IMR-90 (cell line): ENCODE data around the gene FHAD1. TPM values are rescaled to one million over a fixed set of nuclear protein-coding genes. Genes with fewer than 3 reads are reported as not detected.

ENCODE experiments used
- ATAC-seq: fragments of 200-7000 bp; cut with Tn5 transposase; 2 replicates; pipeline ENCODE4 v1.9.1; 2020; ENCODE audit warnings: low read depth, mild to moderate bottlenecking, moderate library complexity
- BruUV-seq: library from RNA; stranded (reverse); fragments of 400-500 nt; replicated peaks from 2 replicates; lab custom pipeline; 2021; lab: Mats Ljungman, UMichigan
- CTCF ChIA-PET: fragments of 300-600 bp; formaldehyde crosslinking; extraction: SDS; loops from one replicate; lab custom pipeline; 2021; ENCODE audit warnings: antibody characterized with exemption; lab: Yijun Ruan, JAX
- POLR2A ChIA-PET: fragments of 300-600 bp; sonication (Branson Sonifier 250); formaldehyde crosslinking; loops from one replicate; lab custom pipeline; 2022; ENCODE audit warnings: antibody characterized with exemption; ENCODE audit not compliant: unreplicated experiment; lab: Charles Lee
- DNase-seq: peaks from one replicate; pipeline ENCODE4 v3.0.0; 2013
- H2AFZ ChIP-seq: replicated peaks from 2 replicates; pipeline ENCODE3; 2013; ENCODE audit warnings: low read length, mild to moderate bottlenecking; ENCODE audit not compliant: poor library complexity
- H2AK5ac ChIP-seq: 2 replicates; pipeline ENCODE4 v1.6.1; 2013; ENCODE audit warnings: low read depth, low read length, inconsistent platforms
- H2AK9ac ChIP-seq: replicated peaks from 2 replicates; pipeline ENCODE3; 2013; ENCODE audit warnings: mild to moderate bottlenecking, low read depth, low read length, moderate library complexity; ENCODE audit not compliant: poor library complexity
- H2BK120ac ChIP-seq: 2 replicates; pipeline ENCODE4 v1.6.1; 2013; ENCODE audit warnings: low read depth, low read length, inconsistent platforms
- H2BK15ac ChIP-seq: 3 replicates; pipeline ENCODE4 v1.6.1; 2013; ENCODE audit warnings: low read depth, low read length, inconsistent platforms
- H2BK20ac ChIP-seq: 2 replicates; pipeline ENCODE4 v1.6.1; 2013; ENCODE audit warnings: low read depth, mild to moderate bottlenecking, inconsistent platforms, low read length, moderate library complexity
- H2BK5ac ChIP-seq: 2 replicates; pipeline ENCODE4 v1.6.1; 2013; ENCODE audit warnings: mild to moderate bottlenecking, low read depth, low read length, inconsistent platforms; ENCODE audit not compliant: poor library complexity, severe bottlenecking
- H3K14ac ChIP-seq: replicated peaks from 2 replicates; pipeline ENCODE4 v1.6.1; 2013; ENCODE audit warnings: low read depth, low read length, inconsistent platforms
- H3K18ac ChIP-seq: 2 replicates; pipeline ENCODE4 v1.6.1; 2013; ENCODE audit warnings: low read depth, low read length, control low read depth
- H3K23ac ChIP-seq: 2 replicates; pipeline ENCODE4 v1.6.1; 2013; ENCODE audit warnings: low read depth, low read length, inconsistent platforms
- H3K27ac ChIP-seq: 2 replicates; pipeline ENCODE4 v1.5.1; 2013; ENCODE audit warnings: mild to moderate bottlenecking, control low read depth, low read length; ENCODE audit not compliant: insufficient read depth
- H3K27me3 ChIP-seq: 2 replicates; pipeline ENCODE4 v1.6.1; 2013; ENCODE audit warnings: low read length; ENCODE audit not compliant: control insufficient read depth, insufficient read depth
- H3K36me3 ChIP-seq: 2 replicates; pipeline ENCODE4 v1.6.1; 2013; ENCODE audit warnings: low read length, mixed read lengths; ENCODE audit not compliant: control insufficient read depth, insufficient read depth
- H3K4ac ChIP-seq: 2 replicates; pipeline ENCODE4 v1.6.1; 2013; ENCODE audit warnings: low read depth, low read length, inconsistent platforms
- H3K4me1 ChIP-seq: 2 replicates; pipeline ENCODE4 v1.6.1; 2013; ENCODE audit warnings: low read length, mixed read lengths; ENCODE audit not compliant: control insufficient read depth, insufficient read depth
- H3K4me2 ChIP-seq: 2 replicates; pipeline ENCODE4 v1.6.1; 2013; ENCODE audit warnings: low read depth, mild to moderate bottlenecking, control low read depth, low read length, moderate library complexity
- H3K4me3 ChIP-seq: 2 replicates; pipeline ENCODE4 v1.5.1; 2013; ENCODE audit warnings: low read depth, mild to moderate bottlenecking, control low read depth, low read length, moderate library complexity; ENCODE audit not compliant: insufficient read depth
- H3K56ac ChIP-seq: 2 replicates; pipeline ENCODE4 v1.6.1; 2013; ENCODE audit warnings: low read length, inconsistent platforms; ENCODE audit not compliant: insufficient read depth; ENCODE audit errors: extremely low read depth
- H3K79me1 ChIP-seq, 2 experiments: 2 replicates each; pipeline ENCODE4 v1.6.1; 2013; ENCODE audit warnings: low read length in 2 of 2, inconsistent platforms in 1 of 2, low read depth in 1 of 2
- H3K9ac ChIP-seq: 2 replicates; pipeline ENCODE4 v1.6.1; 2013; ENCODE audit warnings: low read depth, low read length, control low read depth
- H3K9me1 ChIP-seq: 2 replicates; pipeline ENCODE4 v1.6.1; 2013; ENCODE audit warnings: low read length, inconsistent platforms; ENCODE audit not compliant: insufficient read depth
- H3K9me3 ChIP-seq: 2 replicates; pipeline ENCODE4 v1.6.1; 2013; ENCODE audit warnings: low read length; ENCODE audit not compliant: control insufficient read depth, insufficient read depth
- H4K20me1 ChIP-seq: 2 replicates; pipeline ENCODE4 v1.6.1; 2013; ENCODE audit warnings: low read length, inconsistent platforms; ENCODE audit not compliant: insufficient read depth
- H4K5ac ChIP-seq: 2 replicates; pipeline ENCODE4 v1.6.1; 2013; ENCODE audit warnings: mild to moderate bottlenecking, low read depth, low read length, control low read depth
- H4K8ac ChIP-seq, 2 experiments: 2 replicates each; pipeline ENCODE4 v1.6.1; 2013; ENCODE audit warnings: low read depth in 2 of 2, low read length in 2 of 2, control low read depth in 1 of 2, inconsistent platforms in 1 of 2
- H4K91ac ChIP-seq: 2 replicates; pipeline ENCODE4 v1.6.1; 2013; ENCODE audit warnings: low read depth, low read length, inconsistent platforms; ENCODE audit not compliant: insufficient read depth
- BHLHE40 ChIP-seq: fragments of 150-350 bp; IDR thresholded peaks from 2 replicates; pipeline ENCODE4 v1.6.1; 2016; ENCODE audit warnings: mild to moderate bottlenecking, low read depth, low read length
- CTCF ChIP-seq: conservative IDR thresholded peaks from 2 replicates; pipeline ENCODE4 v1.5.1; 2012; ENCODE audit warnings: mild to moderate bottlenecking, low read depth, low read length, improper control_type of control experiment
- WGBS, 2 experiments: methylation state at CpG; one replicate each; pipeline versions ENCODE4 v1.1.5 to v1.1.7; 2013; ENCODE audit warnings: missing lambda C conversion rate in 2 of 2; ENCODE audit not compliant: insufficient read length in 1 of 2; ENCODE audit errors: extremely low coverage in 2 of 2; 5-methylcytosine and 5-hydroxymethylcytosine counted together
- dilution Hi-C: fragments of 300-500 bp; cut with HindIII; formaldehyde crosslinking; loops from one replicate; pipeline ENCODE4 v1.14.3; 2018; ENCODE audit warnings: low sequenced_read_pairs; ENCODE audit not compliant: unreplicated experiment
- in situ Hi-C: fragments of 300-500 bp; cut with MboI; formaldehyde crosslinking; loops from 3 replicates; pipeline ENCODE4 v1.14.3; 2019; ENCODE audit warnings: low sequenced_read_pairs, inconsistent platforms, mixed read lengths
- intact Hi-C: fragments of 100-400 bp; cut with micrococcal nuclease; formaldehyde crosslinking; loops from 2 replicates; pipeline ENCODE4 v1.10.0; 2022
- polyA plus RNA-seq, 3 experiments: library from polyadenylated mRNA; depleted of rRNA; stranded (reverse); fragments of >200 nt; gene quantifications; 2 replicates each; pipeline ENCODE4 v1.2.3, GENCODE V29; 2012; ENCODE audit warnings: low replicate concordance in 1 of 3
- total RNA-seq: library from RNA; depleted of rRNA; stranded (reverse); fragments of >200 nt; gene quantifications from 2 replicates; pipeline ENCODE4 v1.2.3, GENCODE V29; 2012

FHAD1 gene
- total and polyA plus RNA-seq, 2 of the 4 experiments (the other 2 are of a cell fraction), result not detected

GRCh38 chr1:15283526-15283925 is 36.5 kb downstream of the FHAD1 start:
- DNase-seq (peak; percentile 59), ATAC-seq (peak; percentile 86)
- Histone ChIP-seq H4K20me1 (no peaks in the 10 kb centered on the region), H3K36me3 (no peaks in the 10 kb centered on the region), H3K56ac (no peak overlapping the region), H3K4me3 (no peak overlapping the region), H4K5ac (no peak overlapping the region), H3K27ac (no peak overlapping the region), H4K8ac (no peak overlapping the region), H3K18ac (no peak overlapping the region), H3K79me1 (no peaks in the 10 kb centered on the region), H4K91ac (no peak overlapping the region), H3K9ac (no peak overlapping the region), H3K4me1 (no peaks in the 10 kb centered on the region; the same call in 1 of the 2 replicates), H2AFZ (no peak overlapping the region), H3K9me3 (no peaks in the 10 kb centered on the region), H2AK9ac (no peak overlapping the region), H2BK120ac (no peak overlapping the region), H3K23ac (no peak overlapping the region), H3K9me1 (no peaks in the 10 kb centered on the region), H2BK15ac (no peak overlapping the region), H3K4me2 (no peak overlapping the region), H2BK20ac (no peak overlapping the region), H2AK5ac (no peak overlapping the region), H3K27me3 (peaks cover 8% of the 10 kb centered on the region), H3K4ac (no peak overlapping the region), H2BK5ac (no peak overlapping the region), H3K14ac (no peak overlapping the region)
- in situ Hi-C loops, result no loop called here
- TF ChIP-seq BHLHE40 (no peak), CTCF (0 out of 2 replicates have a peak, but pooled peaks have one; percentile 27)
- CTCF ChIA-PET, result interaction anchor here (0.6 to 1.0 kb wide), 2 partner anchors 146 to 1880 kb away, joined by 3 read pairs; no protein-coding TSS in a partner anchor
- intact Hi-C loops, result no loop called here
- WGBS, 2 experiments, result no CpG with 5 or more reads among the region's 2 CpGs
- POLR2A ChIA-PET, result no interaction called here
- dilution Hi-C loops, result no loop called here
- BruUV-seq, result no TSS peak
